MCF 10A (cell line): Measurements from ENCODE around the gene ZIC2. TPM values are rescaled to one million over a fixed set of nuclear protein-coding genes. Genes with fewer than 3 reads are reported as not detected.

Source experiments
- BruUV-seq: library from RNA; stranded (reverse); fragments of 400-500 nt; replicated peaks from 2 replicates; lab custom pipeline; 2021; lab: Mats Ljungman, UMichigan
- CTCF ChIA-PET: fragments of 300-600 bp; sonication (Branson Sonifier 250); formaldehyde crosslinking; extraction: SDS; loops from one replicate; lab custom pipeline; 2021; ENCODE audit warnings: antibody characterized with exemption, inconsistent platforms; lab: Yijun Ruan, JAX
- POLR2A ChIA-PET: fragments of 300-600, 350-650 bp; sonication (Branson Sonifier 250); formaldehyde crosslinking; extraction: SDS; loops from one replicate; lab custom pipeline; 2020; ENCODE audit warnings: antibody characterized with exemption, inconsistent platforms; lab: Yijun Ruan, JAX
- DNase-seq: peaks from one replicate; pipeline ENCODE4 v3.0.0-alpha.2; 2018; ENCODE audit not compliant: unreplicated experiment
- H3K27ac Mint-ChIP-seq: one replicate; pipeline ENCODE4 v1.8.0; 2022; ENCODE audit warnings: mild to moderate bottlenecking, low read depth, mixed read lengths; ENCODE audit not compliant: unreplicated experiment
- H3K27me3 Mint-ChIP-seq: one replicate; pipeline ENCODE4 v1.8.0; 2022; ENCODE audit warnings: mixed read lengths; ENCODE audit not compliant: insufficient read depth, unreplicated experiment
- H3K36me3 Mint-ChIP-seq: one replicate; pipeline ENCODE4 v1.8.0; 2022; ENCODE audit warnings: mild to moderate bottlenecking, moderate library complexity, mixed read lengths; ENCODE audit not compliant: insufficient read depth, unreplicated experiment
- H3K4me1 Mint-ChIP-seq: one replicate; pipeline ENCODE4 v1.8.0; 2022; ENCODE audit warnings: mixed read lengths; ENCODE audit not compliant: insufficient read depth, unreplicated experiment
- H3K4me3 Mint-ChIP-seq: one replicate; pipeline ENCODE4 v1.8.0; 2022; ENCODE audit warnings: mild to moderate bottlenecking, moderate library complexity, mixed read lengths; ENCODE audit not compliant: unreplicated experiment
- H3K9me3 Mint-ChIP-seq: one replicate; pipeline ENCODE4 v1.8.0; 2022; ENCODE audit warnings: mixed read lengths; ENCODE audit not compliant: unreplicated experiment
- CTCF ChIP-seq: fragments of 200-600 bp; IDR thresholded peaks from one replicate; pipeline ENCODE4 v1.8.0; 2022; ENCODE audit warnings: antibody characterized with exemption, mild to moderate bottlenecking; ENCODE audit not compliant: unreplicated experiment
- intact Hi-C: fragments of 100-400 bp; cut with micrococcal nuclease; formaldehyde crosslinking; loops from 2 replicates; pipeline ENCODE4 v1.14.1; 2022
- total RNA-seq: library from RNA; stranded (reverse); gene quantifications from 2 replicates; pipeline ENCODE4 v1.2.3, GENCODE V29; 2022

ZIC2 gene
- total RNA-seq, 1 experiment from 2014 or later, result 8.2 TPM

DNA sequence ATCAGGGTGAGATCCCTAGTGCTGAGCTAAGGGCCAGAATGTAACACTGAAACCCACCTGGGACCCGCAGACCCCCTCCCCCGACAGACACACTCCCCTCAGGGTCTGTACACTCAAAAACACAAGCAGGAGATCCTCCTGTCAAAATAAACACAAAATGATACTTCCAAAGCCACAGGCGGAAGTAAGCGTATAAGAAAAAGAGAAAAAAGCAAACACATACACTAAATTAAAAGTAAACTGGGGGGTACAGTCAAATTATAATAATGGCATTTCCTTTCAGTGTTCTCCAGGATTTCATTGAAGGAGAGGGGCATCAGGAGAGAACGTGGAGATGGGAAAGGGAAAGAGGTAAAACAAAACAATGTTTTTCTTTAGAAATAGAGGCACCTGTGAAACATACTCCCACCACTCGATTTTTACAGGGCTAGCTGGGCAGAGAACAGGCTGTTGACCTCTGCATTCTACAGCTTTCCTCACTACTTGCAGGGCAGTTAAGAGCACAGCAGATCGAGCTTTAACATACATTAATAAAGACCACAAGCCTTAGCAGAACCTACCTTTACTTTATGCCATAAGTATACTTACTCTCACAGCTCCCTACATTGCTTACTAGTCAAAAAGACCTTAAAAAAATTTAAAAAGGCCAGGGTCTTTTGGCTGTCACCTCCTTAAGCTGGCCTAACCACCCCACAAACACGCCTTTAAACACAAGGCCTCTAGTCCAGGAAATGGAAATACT is 15.3 kb upstream of the ZIC2 start:
- intact Hi-C loops, result no loop called here
- ChIA-PET POLR2A (interaction anchor here (0.6 to 1.0 kb wide), 2 partner anchors 27 to 657 kb away, joined by 3 read pairs; no protein-coding TSS in a partner anchor), CTCF (interaction anchor here (1.1 kb wide), 1 partner anchor 269 kb away, joined by 3 read pairs; no protein-coding TSS in a partner anchor)
- no peak for TF ChIP-seq CTCF
- BruUV-seq, result no TSS peak
- Mint-ChIP-seq H3K9me3 (no peaks in the 10 kb centered on the region), H3K4me1 (no peaks in the 10 kb centered on the region), H3K27me3 (peaks cover 12% of the 10 kb centered on the region), H3K4me3 (no peak overlapping the region), H3K27ac (no peak overlapping the region), H3K36me3 (no peaks in the 10 kb centered on the region)
- DNase-seq, result no peak

DNA sequence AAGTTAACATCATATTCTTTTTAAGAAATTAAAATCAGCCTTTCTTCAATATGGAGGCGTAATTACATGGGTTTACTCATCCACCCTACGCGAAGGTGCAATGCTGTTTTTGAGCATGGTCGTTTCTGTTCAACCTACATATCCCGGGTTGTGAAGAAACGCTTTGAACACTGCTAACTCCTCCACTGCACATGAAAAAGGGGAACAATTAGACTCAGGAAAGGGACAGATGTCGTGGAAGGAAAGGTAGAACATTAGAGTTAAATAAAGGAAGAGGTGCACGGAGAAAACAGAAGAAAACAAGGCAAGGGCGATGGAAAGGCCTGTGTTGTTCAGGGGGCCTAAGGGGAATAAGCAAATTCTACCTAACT is 14.1 kb upstream of the ZIC2 start:
- no TSS peak for BruUV-seq
- TF ChIP-seq CTCF, result no peak
- Mint-ChIP-seq H3K4me3 (no peak overlapping the region), H3K9me3 (no peaks in the 10 kb centered on the region), H3K36me3 (no peaks in the 10 kb centered on the region), H3K27me3 (peaks cover 12% of the 10 kb centered on the region), H3K4me1 (no peaks in the 10 kb centered on the region), H3K27ac (no peak overlapping the region)
- ChIA-PET POLR2A (no interaction called here), CTCF (no interaction called here)
- DNase-seq, result no peak
- intact Hi-C loops, result no loop called here

GRCh38 chr13:99967869-99968520 is 13.6 kb upstream of the ZIC2 start:
- no peak overlapping the region for H3K4me3 Mint-ChIP-seq
- intact Hi-C loops, result no loop called here
- no peak for DNase-seq
- H3K4me1 Mint-ChIP-seq, result no peaks in the 10 kb centered on the region
- TF ChIP-seq CTCF, result no peak
- no peaks in the 10 kb centered on the region for H3K9me3 Mint-ChIP-seq
- ChIA-PET CTCF (no interaction called here), POLR2A (no interaction called here)
- H3K27ac Mint-ChIP-seq, result no peak overlapping the region
- BruUV-seq, result no TSS peak
- peaks cover 17% of the 10 kb centered on the region for H3K27me3 Mint-ChIP-seq
- no peaks in the 10 kb centered on the region for H3K36me3 Mint-ChIP-seq

DNA sequence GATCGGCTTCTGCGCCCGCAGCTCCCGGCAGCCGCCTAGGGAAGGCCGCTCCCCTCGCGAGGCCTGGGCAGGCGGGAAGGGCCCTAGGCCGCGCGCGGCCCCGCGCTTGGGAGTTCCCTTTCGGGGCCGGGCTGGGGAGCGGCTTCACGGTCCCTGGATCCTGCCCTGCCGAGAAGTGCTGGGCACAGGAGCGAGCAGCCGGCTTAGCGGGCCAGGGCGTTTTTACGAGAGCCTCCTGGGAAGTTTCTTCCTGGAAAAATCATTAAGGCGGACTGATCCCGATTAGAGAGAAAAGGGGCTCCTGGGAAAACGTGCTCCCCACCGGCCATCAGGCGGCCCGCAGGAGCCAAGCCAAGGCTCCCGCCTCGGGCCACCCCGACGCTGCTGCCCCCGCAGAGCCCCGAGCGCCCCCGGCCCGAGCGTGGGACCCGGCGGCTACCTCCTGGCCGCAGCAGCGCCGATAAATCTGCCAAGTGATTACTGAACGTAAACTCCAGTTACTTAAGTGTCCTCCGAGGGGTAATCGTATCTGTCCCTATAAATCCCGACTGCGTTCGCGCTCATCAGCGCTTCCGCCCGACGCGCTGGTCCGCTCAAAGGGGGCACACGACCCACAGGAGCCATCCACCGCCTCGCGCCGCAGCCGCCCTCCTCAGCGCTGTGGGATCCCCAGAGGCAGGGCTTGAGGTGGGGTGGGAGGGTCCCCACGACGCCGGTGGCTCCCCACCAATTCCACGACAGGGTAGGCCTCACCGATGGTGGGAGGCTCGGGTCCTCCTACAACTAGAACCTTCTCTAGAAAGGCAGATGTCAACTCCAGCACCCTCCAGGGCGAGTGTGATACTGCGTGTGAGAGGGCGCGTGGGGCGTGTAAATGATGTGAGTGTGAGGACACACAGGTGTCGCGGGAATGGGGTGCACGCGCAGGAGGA is 12.8 kb upstream of the ZIC2 start:
- POLR2A ChIA-PET, result no interaction called here

More for the DNA sequence above, 12.8 kb upstream of the ZIC2 start:
- no peak for TF ChIP-seq CTCF
- Mint-ChIP-seq H3K27ac (no peak overlapping the region), H3K36me3 (no peaks in the 10 kb centered on the region), H3K4me1 (no peaks in the 10 kb centered on the region), H3K27me3 (peaks cover 21% of the 10 kb centered on the region), H3K9me3 (no peaks in the 10 kb centered on the region), H3K4me3 (no peak overlapping the region)
- CTCF ChIA-PET, result no interaction called here
- no peak for DNase-seq
- BruUV-seq, result no TSS peak
- intact Hi-C loops, result no loop called here
